Measurements from ENCODE around the gene RHOT2. TPM values are rescaled to one million over a fixed set of nuclear protein-coding genes. Genes with fewer than 3 reads are reported as not detected.

The RHOT2 gene
- total and polyA plus RNA-seq, 2 donors (not counting 3 experiments of a cell fraction or from before 2014, with no cell fraction given) = 106 to 139 TPM

DNA sequence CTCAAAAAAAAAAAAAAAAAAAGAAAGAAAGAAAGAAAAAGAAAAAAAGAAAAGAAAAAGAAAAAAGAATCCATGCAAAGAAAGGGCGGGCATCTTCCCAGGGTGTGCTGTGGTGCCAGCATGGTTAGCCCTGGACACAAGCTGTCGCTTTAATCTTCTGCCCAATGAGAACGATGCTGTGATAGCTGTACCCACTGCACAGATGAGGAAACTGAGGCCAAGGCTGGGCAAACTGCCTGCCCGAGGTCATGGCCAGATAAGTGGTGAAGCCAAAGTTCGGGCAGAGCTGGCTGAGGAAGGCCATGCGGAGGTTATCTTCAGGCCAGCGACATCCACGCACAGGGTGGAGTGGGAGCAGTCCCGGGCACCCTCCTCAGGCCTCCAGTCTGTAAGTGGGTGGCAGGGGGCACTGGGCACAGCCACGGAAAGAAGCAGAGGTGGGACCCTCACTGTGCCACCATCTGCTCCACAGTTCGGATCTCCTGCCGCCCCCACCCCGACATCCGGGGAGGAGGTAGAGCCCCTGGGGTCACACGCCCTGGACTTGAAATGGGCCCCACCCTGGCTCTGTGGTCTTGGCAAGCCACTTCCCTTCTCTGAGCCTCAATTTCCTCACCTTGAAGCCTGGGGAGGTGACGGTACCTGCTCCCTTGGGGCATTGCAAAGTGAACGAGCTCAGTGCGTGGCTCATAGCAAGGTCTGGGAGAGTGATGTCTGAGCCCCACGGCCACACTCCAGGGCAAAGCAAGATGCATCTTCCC is 31.2 kb downstream of the RHOT2 start:
- H4K20me1 ChIP-seq (replicated peaks; ENCODE audit: control insufficient read depth, extremely low read depth, insufficient read depth, low read length) = no peaks in the 10 kb centered on the region
- H3K79me2 ChIP-seq (ENCODE audit: control insufficient read depth, insufficient read depth, low read length) = no peaks in the 10 kb centered on the region
- intact Hi-C loops (cut with micrococcal nuclease) = no loop called here
- ChIA-PET CTCF (no interaction called here), POLR2A (no interaction called here)
- no peaks in the 10 kb centered on the region for H3K9me1 ChIP-seq (replicated peaks; ENCODE audit: control insufficient read depth, extremely low read depth, insufficient read depth, low read length)
- H3K9ac ChIP-seq (replicated peaks; ENCODE audit: extremely low read depth, insufficient read depth, low read length) = no peak overlapping the region
- H3K4me2 ChIP-seq (ENCODE audit: insufficient read depth, low read length) = no peak overlapping the region
- no peaks in the 10 kb centered on the region for H3K4me1 ChIP-seq (ENCODE audit: control insufficient read depth, extremely low read depth, insufficient read depth, low read length)
- peaks cover 36 to 38% of the 10 kb centered on the region in 2 experiments for H3K27me3 ChIP-seq (ENCODE audit: control insufficient read depth in 2 of 2, insufficient read depth in 2 of 2, low read length in 2 of 2)
- no peak overlapping the region for H3K27ac ChIP-seq (ENCODE audit: insufficient read depth, low read depth, low read length)
- BruUV-seq (replicated peaks) = no TSS peak
- H3K9me3 ChIP-seq (replicated peaks; ENCODE audit: control insufficient read depth, insufficient read depth, low read length) = no peaks in the 10 kb centered on the region
- no peak overlapping the region for H3K4me3 ChIP-seq (replicated peaks in 1 of 3; ENCODE audit: insufficient read depth in 1 of 3, low read depth in 1 of 3, low read length in 3 of 3)
- dilution Hi-C loops (cut with MboI; ENCODE audit: extremely low pct_ligation_motif_present, low sequenced_read_pairs) = no loop called here
- no peak overlapping the region for H2AFZ ChIP-seq (ENCODE audit: low read depth, low read length)
- TF ChIP-seq EZH2 (IDR thresholded peaks at IDR 0.05; ENCODE audit: borderline replicate concordance, low read depth, low read length, severe bottlenecking) = no peak
- no peak for TF ChIP-seq GATA2 (IDR thresholded peaks at IDR 0.05; ENCODE audit: insufficient read depth, insufficient read length, low read depth, low read length)
- TF ChIP-seq FOS (IDR thresholded peaks at IDR 0.05; ENCODE audit: borderline replicate concordance, insufficient read depth, low read length) = no peak
- TF ChIP-seq CTCF (IDR thresholded peaks at IDR 0.05; ENCODE audit: extremely low read depth in 1 of 2, insufficient read depth in 1 of 2, low read depth in 1 of 2, low read length in 2 of 2) = no peak
- TF ChIP-seq POLR2A (IDR thresholded peaks at IDR 0.05; ENCODE audit: low read depth, low read length) = no peak
- TF ChIP-seq JUN (IDR thresholded peaks at IDR 0.05; ENCODE audit: borderline replicate concordance, insufficient read depth, insufficient read length, low read depth) = no peak
- TF ChIP-seq POLR2AphosphoS5 (IDR thresholded peaks at IDR 0.05; ENCODE audit: insufficient read depth, low read depth, low read length) = no peak
- no peak for TF ChIP-seq MYC (IDR thresholded peaks at IDR 0.05; ENCODE audit: low read depth, low read length)
- TF ChIP-seq, protein P1, sequence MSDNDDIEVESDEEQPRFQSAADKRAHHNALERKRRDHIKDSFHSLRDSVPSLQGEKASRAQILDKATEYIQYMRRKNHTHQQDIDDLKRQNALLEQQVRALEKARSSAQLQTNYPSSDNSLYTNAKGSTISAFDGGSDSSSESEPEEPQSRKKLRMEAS (IDR thresholded peaks at IDR 0.05; ENCODE audit: insufficient read depth, insufficient read length) = no peak
- no peaks in the 10 kb centered on the region for H3K36me3 ChIP-seq (ENCODE audit: control insufficient read depth in 2 of 2, extremely low read depth in 1 of 2, insufficient read depth in 2 of 2, low read length in 2 of 2)
- DNase-seq (ENCODE audit: low read depth, low spot score) (no peak), FAIRE-seq (no peak)

Measured in endothelial cell of umbilical vein (primary cell).